COLO829 (cell line): ENCODE data around the gene BNIPL.

Experiments
- DNase-seq: peaks from one replicate; pipeline ENCODE4 v3.0.0; 2012; ENCODE audit warnings: low spot score

Gene BNIPL

DNA sequence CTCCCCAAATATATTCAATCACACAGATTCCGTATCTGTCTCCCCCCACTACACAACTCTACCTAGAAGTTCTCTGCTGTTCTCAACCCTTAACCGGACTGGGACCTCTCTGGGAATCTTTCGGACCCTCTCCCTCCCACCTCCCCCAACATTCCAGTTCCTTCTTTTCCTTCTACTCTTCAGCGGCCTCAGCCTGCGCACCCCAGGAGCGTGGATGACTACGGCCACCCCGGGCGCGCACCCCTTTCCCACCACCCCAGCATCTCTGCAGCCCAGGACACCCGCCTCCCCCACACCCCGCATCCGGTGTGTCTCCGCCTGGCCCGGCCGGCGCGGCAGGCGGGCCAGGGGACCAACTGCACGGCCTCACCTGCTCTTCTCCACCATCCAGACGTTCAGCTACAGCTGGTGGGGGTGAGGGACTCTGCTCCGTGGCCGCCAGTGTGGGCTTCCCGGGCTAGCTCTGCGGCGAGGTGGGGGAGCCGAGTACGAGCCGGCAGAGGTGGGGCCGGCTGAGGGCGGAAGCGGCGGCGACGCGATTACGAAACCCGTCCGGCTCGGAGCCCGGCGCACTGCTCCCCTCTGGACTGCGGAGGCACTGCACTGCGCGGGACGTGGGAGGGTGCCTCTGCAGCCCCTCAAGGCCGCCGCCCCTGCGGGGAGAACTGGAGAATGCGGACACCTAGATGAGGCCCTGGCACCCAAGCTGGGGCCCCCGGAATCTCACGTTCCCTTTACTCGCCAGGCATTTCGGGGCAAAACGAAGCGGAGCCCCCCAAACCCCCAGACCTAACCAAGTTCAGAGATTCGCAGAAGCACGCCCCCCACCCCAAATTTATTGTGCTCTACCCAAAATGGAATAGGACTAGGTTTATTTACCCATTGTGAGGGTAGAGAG is 23.0 kb downstream of the BNIPL start, which contains the start of gene CDC42SE1:
Gene CDC42SE1, minus strand, starts transcription at position 514 of the 898 bp plus-strand sequence. CDS start 3,892 bp downstream, outside the sequence.
- peak; percentile 87 for DNase-seq

DNA sequence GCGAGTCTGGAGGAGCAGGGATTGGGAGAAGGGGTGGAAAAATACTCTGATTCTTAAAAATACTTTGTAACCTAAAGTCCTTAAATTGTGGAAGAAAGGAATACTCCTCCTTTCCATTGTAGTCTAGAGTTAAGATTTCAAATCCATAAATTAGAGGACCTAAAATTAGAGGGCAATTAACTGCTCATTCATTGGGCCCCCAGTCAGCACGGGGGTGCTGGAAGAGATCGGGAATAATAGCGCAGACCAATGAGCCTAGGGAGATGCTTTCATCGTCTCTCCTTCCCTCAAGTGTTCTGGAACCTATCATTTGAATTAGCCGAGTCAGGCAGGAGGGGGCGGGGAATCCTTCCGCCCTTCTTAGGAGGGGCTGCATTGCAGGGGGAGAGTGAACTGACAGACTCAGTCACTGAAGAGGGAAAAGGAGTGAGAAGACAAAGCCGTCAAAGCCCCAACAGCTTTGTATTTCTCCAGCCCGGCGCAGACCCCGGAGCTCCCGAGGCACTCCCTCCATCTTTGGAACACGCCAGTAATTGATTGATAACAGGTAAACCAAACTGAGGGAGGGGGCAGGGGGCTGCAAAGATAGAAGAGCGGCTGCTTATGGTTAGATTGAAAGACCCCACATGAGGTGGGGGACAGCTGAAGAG is 23.7 kb downstream of the BNIPL start, which contains the start of gene MLLT11:
Gene MLLT11, plus strand, starts transcription at position 391 of the 650 bp plus-strand sequence. CDS start 6,828 bp downstream, outside the sequence.
- no peak for DNase-seq

DNA sequence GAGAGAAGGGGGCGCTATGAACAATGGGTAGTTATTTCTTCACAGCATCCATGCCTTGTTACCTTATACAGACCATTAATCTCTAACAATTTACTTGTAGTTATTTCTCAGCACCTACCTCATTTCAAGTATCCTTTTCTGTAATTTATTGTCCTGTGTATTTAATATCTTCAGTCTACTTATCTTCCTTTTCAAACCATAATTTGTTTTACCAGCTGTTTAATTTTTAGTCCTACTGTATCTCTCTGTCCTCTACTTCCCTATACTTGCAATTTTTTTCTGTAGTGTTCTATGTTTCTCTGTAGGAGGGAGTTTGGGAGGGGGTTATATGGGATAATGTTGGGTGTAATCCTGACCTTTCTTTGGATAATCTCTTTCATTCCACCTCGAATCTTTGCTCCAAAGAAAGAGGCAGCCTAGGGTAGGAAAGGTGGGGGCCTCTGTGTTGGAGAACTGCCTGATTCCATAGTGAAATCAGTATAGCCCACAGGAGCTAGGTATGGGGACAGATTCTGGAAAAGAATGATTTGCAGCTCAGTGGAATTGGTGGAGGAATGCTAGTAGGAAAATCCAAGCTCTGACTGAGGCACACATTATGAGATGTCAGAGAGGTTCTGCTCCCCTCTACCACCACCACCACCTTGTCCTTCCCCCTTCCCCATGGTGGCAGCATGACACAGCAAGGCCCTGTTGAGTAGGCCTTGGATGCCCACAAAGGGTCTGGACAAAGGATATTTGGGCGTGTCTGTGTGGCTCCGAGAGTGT is 24.5 kb downstream of the BNIPL start:
- DNase-seq = no peak

DNA sequence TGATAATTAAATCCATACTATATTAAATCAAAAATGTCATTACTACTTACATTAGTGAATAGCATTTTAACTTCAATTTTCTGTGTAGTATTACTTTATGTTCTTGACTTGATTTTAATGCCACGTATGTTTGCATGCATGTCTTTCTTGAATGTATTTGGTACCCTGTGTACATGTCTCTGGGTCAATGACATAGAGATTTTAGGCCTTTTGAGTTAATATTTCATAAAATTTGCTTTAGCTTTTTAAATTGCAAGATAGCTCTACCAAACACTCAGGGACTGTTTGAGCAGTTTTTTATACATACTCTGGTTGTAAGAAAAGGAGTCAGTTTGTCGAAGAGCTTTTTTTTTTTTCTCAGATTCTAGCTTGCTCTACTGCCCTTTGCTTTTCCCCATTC is 25.3 kb downstream of the BNIPL start:
- DNase-seq = no peak

DNA sequence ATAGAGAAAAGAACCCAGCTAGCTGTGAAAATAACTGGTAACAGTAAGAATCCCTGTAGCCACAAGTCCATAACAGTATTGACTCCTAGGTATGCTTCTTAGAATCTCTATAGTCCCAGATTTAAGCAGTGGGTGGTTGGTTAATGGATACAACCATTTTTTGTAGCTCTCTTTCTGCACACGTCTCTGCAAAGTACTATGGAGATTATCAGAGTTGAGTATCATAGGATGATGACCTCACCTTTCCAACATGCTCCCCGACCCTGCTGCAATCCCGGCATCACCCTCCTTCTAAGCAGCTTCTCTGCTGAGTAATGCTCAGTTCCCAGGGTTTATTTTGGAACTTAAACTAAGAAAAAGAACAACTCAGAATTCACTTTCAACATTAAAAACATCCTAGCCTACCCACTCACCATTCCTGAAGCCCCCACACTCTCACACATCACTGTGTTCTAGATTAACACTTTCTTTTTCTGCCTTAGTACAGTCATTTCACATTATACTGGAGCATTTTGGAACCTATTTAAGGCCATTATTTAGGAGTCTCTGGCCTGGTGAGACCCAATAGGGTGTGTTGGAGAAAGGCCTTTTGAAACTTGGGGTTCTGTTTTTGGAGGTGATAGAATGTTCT is 26.5 kb downstream of the BNIPL start:
- no peak for DNase-seq

DNA sequence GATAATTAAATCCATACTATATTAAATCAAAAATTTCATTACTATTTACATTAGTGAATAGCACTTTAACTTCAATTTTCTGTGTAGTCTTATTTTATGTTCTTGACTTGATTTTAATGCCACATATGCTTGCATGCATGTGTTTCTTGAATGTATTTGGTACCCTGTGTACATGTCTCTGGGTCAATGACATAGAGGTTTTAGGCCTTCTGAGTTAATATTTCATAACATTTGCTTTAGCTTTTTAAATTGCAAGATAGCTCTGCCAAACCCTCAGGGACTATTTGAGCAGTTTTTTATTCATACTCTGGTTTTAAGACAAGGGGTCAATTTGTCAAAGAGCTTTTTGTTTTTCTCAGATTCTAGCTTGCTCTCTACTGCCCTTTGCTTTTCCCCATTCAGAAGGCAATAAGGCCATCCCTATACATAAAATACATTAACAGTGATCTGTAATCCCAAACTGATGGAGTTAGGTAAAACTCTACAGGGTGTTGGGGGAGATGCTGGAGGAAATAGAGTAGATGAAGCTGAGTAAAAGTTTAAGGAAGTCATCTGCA is 28.8 kb downstream of the BNIPL start:
- peak; percentile 78 for DNase-seq

DNA sequence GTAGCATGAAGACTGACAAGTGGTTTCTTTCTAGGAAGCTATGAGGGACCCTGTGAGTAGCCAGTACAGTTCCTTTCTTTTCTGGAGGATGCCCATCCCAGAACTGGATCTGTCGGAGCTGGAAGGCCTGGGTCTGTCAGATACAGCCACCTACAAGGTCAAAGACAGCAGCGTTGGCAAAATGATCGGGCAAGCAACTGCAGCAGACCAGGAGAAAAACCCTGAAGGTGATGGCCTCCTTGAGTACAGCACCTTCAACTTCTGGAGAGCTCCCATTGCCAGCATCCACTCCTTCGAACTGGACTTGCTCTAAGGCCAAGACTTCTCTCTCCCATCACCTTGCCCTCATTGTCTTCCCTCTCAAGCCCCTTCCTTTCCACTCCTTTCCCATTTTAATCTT is 30.8 kb downstream of the BNIPL start:
- DNase-seq = no peak

DNA sequence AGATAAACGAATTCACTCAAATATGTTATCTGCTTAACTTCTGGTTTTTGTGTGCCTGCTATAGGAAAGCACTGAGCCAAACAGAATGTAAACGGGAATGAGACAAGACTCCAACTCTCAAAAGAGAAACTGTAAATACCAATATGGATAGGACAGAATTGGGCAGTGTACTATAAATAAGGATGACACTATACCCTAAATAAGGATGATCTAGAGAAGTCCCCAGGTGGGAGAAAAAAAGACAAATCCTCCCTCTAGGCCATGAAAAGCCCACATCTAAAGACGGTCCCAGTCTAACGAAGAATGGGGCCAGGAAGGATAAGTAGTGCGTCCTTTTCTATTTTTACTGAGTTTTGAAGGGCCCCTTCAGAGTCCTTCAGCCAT is 32.7 kb downstream of the BNIPL start:
- no peak for DNase-seq

DNA sequence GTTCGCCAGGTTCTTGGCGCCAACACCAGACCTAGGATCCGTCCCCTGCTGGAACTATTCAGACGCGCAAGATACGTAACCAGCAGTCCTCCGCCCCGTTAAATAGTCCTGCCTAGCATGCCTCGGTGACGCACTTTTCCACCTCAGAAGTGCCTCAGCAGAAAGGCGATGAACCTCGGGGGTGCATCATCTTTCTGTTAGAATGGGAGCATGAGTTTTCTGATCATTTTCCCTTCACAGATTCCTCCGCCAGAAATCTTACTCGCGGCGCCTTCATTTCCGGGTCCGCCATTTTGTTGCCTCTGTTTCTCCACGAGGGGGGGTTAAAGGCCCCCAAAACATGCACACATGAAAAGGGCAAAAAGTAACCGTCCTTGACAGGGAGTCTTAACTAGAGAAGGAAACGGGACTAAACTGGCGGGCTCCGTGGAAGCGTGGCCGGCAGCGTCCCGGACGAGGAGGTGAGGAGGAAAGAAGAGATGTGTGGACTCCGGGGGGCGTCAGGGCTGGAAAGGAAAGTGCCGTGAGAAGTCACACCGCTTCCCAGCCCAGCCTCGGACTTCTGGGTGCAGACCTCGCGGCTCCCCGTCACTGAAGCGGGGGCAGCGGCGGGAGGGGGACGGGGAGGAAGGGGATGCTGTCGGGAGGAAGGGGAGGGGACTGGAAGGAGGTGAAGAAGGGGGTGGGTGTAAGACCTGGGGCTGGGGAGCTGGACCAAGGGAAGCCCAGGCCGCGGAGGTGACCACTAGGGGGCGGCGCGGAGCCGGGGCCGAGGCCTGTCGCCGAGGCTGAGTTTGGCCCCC is 34.3 kb downstream of the BNIPL start, which contains the start of gene GABPB2:
Gene GABPB2, plus strand, starts transcription at position 288 of the 803 bp plus-strand sequence. CDS start 17,429 bp downstream, outside the sequence.
- peak; percentile 87 for DNase-seq

DNA sequence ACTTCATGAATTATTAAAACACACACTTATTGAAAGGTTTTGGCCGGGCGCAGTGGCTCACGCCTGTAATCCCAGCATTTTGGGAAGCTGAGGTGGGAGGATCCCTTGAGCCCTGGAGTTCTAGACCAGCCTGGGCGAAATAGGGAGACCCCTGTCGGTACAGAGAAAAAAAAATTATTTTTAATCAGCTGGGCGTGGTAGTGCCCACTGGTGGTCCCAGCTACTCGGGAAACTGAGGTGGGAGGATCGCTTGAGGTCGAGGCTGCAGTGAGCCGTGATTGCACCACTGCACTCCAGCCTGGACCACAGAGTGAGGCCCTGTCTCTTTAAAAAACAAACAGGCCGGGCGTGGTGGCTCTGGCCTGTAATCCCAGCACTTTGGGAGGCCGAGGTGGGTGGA is 35.8 kb downstream of the BNIPL start:
- DNase-seq = no peak

DNA sequence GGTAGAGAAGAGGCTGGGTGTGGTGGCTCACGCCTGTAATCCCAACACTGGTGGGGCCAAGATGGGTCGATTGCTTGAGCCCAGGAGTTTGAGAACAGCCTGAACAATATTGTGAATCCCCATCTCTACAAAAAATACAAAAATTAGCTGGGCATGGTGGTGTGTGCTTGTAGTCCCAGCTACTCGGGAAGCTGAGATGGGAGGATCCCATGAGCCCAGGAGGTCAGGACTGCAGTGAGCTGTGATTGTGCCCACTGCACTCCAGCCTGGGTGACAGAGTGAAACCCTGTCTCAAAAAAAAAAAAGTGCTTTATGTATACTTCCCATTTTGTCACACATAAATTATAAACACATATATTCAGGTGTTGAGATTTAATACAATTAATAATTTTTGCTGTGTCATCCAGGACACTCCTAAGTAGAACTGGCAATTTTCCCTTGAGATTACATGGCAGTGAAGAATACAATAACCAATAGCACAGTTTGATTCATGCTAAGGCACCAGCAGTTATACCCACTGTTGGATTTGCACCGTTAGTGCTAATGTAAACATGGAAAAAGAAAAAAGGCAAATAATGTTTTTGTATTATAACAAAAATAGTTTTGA is 49.7 kb downstream of the BNIPL start:
- DNase-seq = no peak
